SK-MEL-5 (cell line): ENCODE data around the gene P3H2. TPM values are rescaled to one million over a fixed set of nuclear protein-coding genes. Genes with fewer than 3 reads are reported as not detected.

ENCODE experiments used
- DNase-seq: peaks from one replicate; pipeline ENCODE4 v3.0.0-alpha.2; 2016; ENCODE audit warnings: low read depth, low spot score
- in situ Hi-C: cut with HindIII; loops from 2 replicates; pipeline ENCODE4 v1.10.0; 2016; ENCODE audit warnings: low sequenced_read_pairs, high pct_unique_total_duplicates, low pct_unique_long_range_greater_than_20kb
- small RNA-seq, 2 experiments: library from RNA; depleted of rRNA; stranded (forward); fragments of <200 nt; gene quantifications; one replicate each; pipeline ENCODE3, GENCODE V24; 2014
- total RNA-seq: library from RNA; depleted of rRNA; stranded (reverse); fragments of >200 nt; shearing (Covaris generic); gene quantifications from 2 replicates; pipeline ENCODE4 v1.2.3, GENCODE V29; 2014; rRNA removed

P3H2 gene
- total RNA-seq, 1 experiment from 2014 or later: 17.5 TPM

DNA sequence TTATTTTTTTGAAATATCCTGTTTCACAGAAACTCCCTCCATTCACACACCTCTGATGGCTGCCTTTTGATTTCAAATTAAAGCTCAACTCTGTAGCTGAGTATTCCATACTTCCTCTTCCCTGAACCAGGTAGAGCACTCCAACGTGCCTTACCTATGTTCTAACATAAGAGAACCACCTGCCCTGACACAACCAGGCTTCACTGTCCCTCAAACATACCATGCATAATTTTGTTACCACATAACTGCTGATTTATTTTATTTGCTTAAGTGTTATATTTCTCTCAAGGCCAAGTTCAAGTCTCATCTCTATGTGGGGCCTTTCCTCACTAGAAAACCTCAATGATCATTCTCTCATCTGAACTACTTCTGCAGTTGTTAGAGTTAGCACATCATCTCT is 209.7 kb downstream of the P3H2 start:
- DNase-seq: no peak
- in situ Hi-C loops: no loop called here

GRCh38 chr3:189909573-189909972 is 211.1 kb downstream of the P3H2 start:
- in situ Hi-C loops: no loop called here

GRCh38 chr3:189909139-189909538 is 211.6 kb downstream of the P3H2 start:
- no peak for DNase-seq
- in situ Hi-C loops: no loop called here

More at GRCh38 chr3:189909573-189909972, 211.1 kb downstream of the P3H2 start:
- DNase-seq: no peak

DNA sequence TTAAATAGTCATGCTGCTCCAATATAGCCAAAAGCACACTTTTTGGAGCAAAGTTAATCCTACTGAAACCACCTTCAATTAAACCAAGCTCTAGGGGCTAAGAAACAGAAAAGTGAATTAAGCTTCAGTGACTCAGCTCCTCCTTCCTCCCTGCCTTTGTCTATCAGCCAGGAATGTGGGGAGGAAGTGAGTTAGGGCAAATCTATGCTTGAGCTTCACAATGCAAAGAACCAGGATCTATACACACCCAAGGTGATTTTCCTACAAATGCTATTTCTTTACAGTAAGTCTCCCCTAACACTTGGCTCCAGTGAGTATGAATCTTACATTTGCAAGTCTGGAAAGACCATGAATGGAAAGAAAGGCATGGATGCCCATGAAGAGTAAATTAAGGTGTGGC is 212.1 kb downstream of the P3H2 start:
- DNase-seq: no peak
- in situ Hi-C loops: no loop called here

DNA sequence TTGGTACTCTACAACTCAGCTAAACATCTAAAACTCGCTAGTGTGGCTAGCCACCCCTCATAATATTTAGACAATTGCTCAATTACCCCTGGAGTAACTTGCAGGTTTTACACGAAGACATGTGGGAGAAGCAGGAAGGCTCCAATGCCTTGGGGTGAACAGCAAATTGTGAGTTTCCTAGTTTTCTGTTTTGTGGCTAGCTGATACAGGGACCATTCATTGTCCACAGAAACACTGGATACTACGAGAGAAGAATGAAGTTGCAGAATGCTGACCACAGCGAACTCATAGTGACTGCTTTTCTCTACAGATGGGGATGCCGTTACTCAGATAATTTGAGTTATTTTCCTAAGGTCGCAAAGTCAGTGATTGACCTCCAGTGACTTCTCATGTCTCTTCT is 212.9 kb downstream of the P3H2 start:
- in situ Hi-C loops: no loop called here
- no peak for DNase-seq

Small RNAs within 50 kb of the gene (small RNA-seq; reads per million reads assigned to genes)
- gene RNU6-1109P: 0 reads per million in 2 experiments

Other genes starting within 250 kb of the P3H2 start
- gene CLDN1, start 201.5 kb upstream of the P3H2 start, total RNA-seq: 42.9 and 44.3 TPM in 2 replicates